A673 (cell line): ENCODE results near the gene CLASP2. TPM values are rescaled to one million over a fixed set of nuclear protein-coding genes. Genes with fewer than 3 reads are reported as not detected.

Source experiments
- BruUV-seq: library from RNA; stranded (reverse); fragments of 400-500 nt; replicated peaks from 2 replicates; lab custom pipeline; 2021; lab: Mats Ljungman, UMichigan
- CTCF ChIA-PET: fragments of 300-600 bp; sonication (Branson Sonifier 250); formaldehyde crosslinking; loops from one replicate; lab custom pipeline; 2022; ENCODE audit warnings: antibody characterized with exemption; lab: Charles Lee
- POLR2A ChIA-PET: fragments of 300-600 bp; sonication (Branson Sonifier 250); formaldehyde crosslinking; loops from one replicate; lab custom pipeline; 2022; ENCODE audit warnings: antibody characterized with exemption; ENCODE audit not compliant: low non-redundant PET; lab: Charles Lee
- DNase-seq: peaks from one replicate; pipeline ENCODE4 v3.0.0-alpha.2; 2015; ENCODE audit warnings: low spot score
- H3K27ac ChIP-seq: fragments of 200-600 bp; sonication (generic); 2 replicates; pipeline ENCODE4 v1.5.1; 2016; ENCODE audit warnings: mixed run types, low read depth, mild to moderate bottlenecking, mixed read lengths, antibody characterized with exemption, low read length; ENCODE audit not compliant: poor library complexity, severe bottlenecking
- H3K27me3 ChIP-seq: fragments of 200-600 bp; sonication (generic); replicated peaks from 2 replicates; pipeline ENCODE4 v1.6.1; 2017; ENCODE audit warnings: mixed run types, low read depth, mild to moderate bottlenecking, mixed read lengths, antibody characterized with exemption, low read length; ENCODE audit not compliant: insufficient read depth, poor library complexity
- H3K36me3 ChIP-seq: fragments of 200-600 bp; sonication (generic); 2 replicates; pipeline ENCODE4 v1.6.1; 2016; ENCODE audit warnings: mixed run types, mild to moderate bottlenecking, mixed read lengths, antibody characterized with exemption, low read length; ENCODE audit not compliant: insufficient read depth, poor library complexity, severe bottlenecking
- H3K4me1 ChIP-seq: fragments of 200-600 bp; sonication (generic); 2 replicates; pipeline ENCODE4 v1.6.1; 2017; ENCODE audit warnings: mixed run types, mild to moderate bottlenecking, mixed read lengths, antibody characterized with exemption, low read length; ENCODE audit not compliant: insufficient read depth, poor library complexity, severe bottlenecking
- H3K4me3 ChIP-seq: fragments of 200-600 bp; sonication (generic); 2 replicates; pipeline ENCODE4 v1.5.1; 2016; ENCODE audit warnings: low read depth, mixed run types, mild to moderate bottlenecking, mixed read lengths, low read length; ENCODE audit not compliant: poor library complexity, severe bottlenecking
- H3K9me3 ChIP-seq: fragments of 200-600 bp; sonication (generic); 2 replicates; pipeline ENCODE4 v1.6.1; 2016; ENCODE audit warnings: mixed run types, low read depth, mild to moderate bottlenecking, mixed read lengths, antibody characterized with exemption, low read length; ENCODE audit not compliant: poor library complexity, severe bottlenecking
- CTCF ChIP-seq: fragments of 300-800, 200-600 bp; sonication (generic); conservative IDR thresholded peaks from 2 replicates; pipeline ENCODE4 v1.5.1; 2017; ENCODE audit warnings: low read depth, mild to moderate bottlenecking, antibody characterized with exemption, low read length, moderate library complexity, mixed read lengths
- EZH2 ChIP-seq: fragments of 200-600 bp; sonication (generic); IDR thresholded peaks from 2 replicates; pipeline ENCODE4 v1.6.1; 2017; ENCODE audit warnings: borderline replicate concordance, low read depth, mild to moderate bottlenecking, mixed read lengths, antibody characterized with exemption, low read length; ENCODE audit not compliant: poor library complexity, severe bottlenecking
- intact Hi-C: fragments of 100-400 bp; cut with micrococcal nuclease; formaldehyde crosslinking; loops from one replicate; pipeline ENCODE4 v1.10.0; 2022; ENCODE audit not compliant: unreplicated experiment
- total RNA-seq: library from RNA; stranded (reverse); gene quantifications from 2 replicates; pipeline ENCODE4 v1.2.3, GENCODE V29; 2021

The CLASP2 gene
- total RNA-seq, 1 experiment from 2014 or later: 67.4 TPM

GRCh38 chr3:33704891-33705290 is 13.2 kb downstream of the CLASP2 start:
- Histone ChIP-seq H3K4me3 (no peak overlapping the region), H3K4me1 (no peaks in the 10 kb centered on the region), H3K27ac (no peak overlapping the region), H3K27me3 (no peaks in the 10 kb centered on the region), H3K9me3 (peaks cover 18% of the 10 kb centered on the region), H3K36me3 (no peaks in the 10 kb centered on the region)
- ChIA-PET POLR2A (no interaction called here), CTCF (no interaction called here)
- no peak for DNase-seq
- BruUV-seq: no TSS peak
- intact Hi-C loops: no loop called here
- TF ChIP-seq CTCF (no peak), EZH2 (no peak)

- BruUV-seq: no TSS peak
Observed at GRCh38 chr3:33699275-33699674, 18.8 kb downstream of the CLASP2 start.

GRCh38 chr3:33694944-33695343 is 23.1 kb downstream of the CLASP2 start:
- no TSS peak for BruUV-seq
- CTCF ChIA-PET: no interaction called here
- DNase-seq: no peak

More at GRCh38 chr3:33699275-33699674, 18.8 kb downstream of the CLASP2 start:
- DNase-seq: no peak
- TF ChIP-seq CTCF (no peak), EZH2 (no peak)
- H3K9me3 ChIP-seq: peaks cover 25% of the 10 kb centered on the region
- ChIA-PET POLR2A (no interaction called here), CTCF (no interaction called here)
- H3K4me1 ChIP-seq: no peaks in the 10 kb centered on the region
- intact Hi-C loops: no loop called here
- no peaks in the 10 kb centered on the region for H3K36me3 ChIP-seq
- no peak overlapping the region for H3K27ac ChIP-seq
- no peaks in the 10 kb centered on the region for H3K27me3 ChIP-seq
- H3K4me3 ChIP-seq: no peak overlapping the region

More at GRCh38 chr3:33694944-33695343, 23.1 kb downstream of the CLASP2 start:
- Histone ChIP-seq H3K36me3 (no peaks in the 10 kb centered on the region), H3K4me3 (no peak overlapping the region), H3K9me3 (peaks cover 7% of the 10 kb centered on the region), H3K27me3 (no peaks in the 10 kb centered on the region), H3K27ac (no peak overlapping the region), H3K4me1 (no peaks in the 10 kb centered on the region)
- POLR2A ChIA-PET: interaction anchor here (0.7 kb wide), 1 partner anchor 637 kb away, joined by 3 read pairs; no protein-coding TSS in a partner anchor
- TF ChIP-seq EZH2 (no peak), CTCF (no peak)
- intact Hi-C loops: no loop called here
